Stomach (tissue), 9 donors: ENCODE measurements around the gene HOXC12. TPM values are rescaled to one million over a fixed set of nuclear protein-coding genes. Genes with fewer than 3 reads are reported as not detected.

ENCODE experiments used
- DNase-seq, 2 donors: peaks; one replicate each; pipeline versions ENCODE4 v3.0.0 to v3.0.0-alpha.2; 2013 to 2019
- H3K27ac ChIP-seq, 5 donors: fragments of 200-600 bp in 4 of 5; sonication (generic) in 4 of 5; one replicate each; pipeline ENCODE4 v1.5.1; 2013 to 2019; ENCODE audit warnings: mild to moderate bottlenecking in 1 of 5, moderate library complexity in 1 of 5
- H3K27me3 ChIP-seq, 3 donors: fragments of 200-600 bp; sonication (generic); one replicate each; pipeline ENCODE4 v1.5.1; 2017 to 2019; ENCODE audit warnings: mixed run types in 1 of 3
- H3K36me3 ChIP-seq, 4 donors: fragments of 200-600 bp; sonication (generic); 1 replicate in 3 of 4; 2 replicates in 1 of 4; pipeline ENCODE4 v1.5.1; 2016 to 2019
- H3K4me1 ChIP-seq, 4 donors: fragments of 200-600 bp; sonication (generic); one replicate each; pipeline ENCODE4 v1.5.1; 2016 to 2019
- H3K4me3 ChIP-seq, 4 donors: fragments of 200-600 bp; sonication (generic) in 3 of 4; one replicate each; pipeline ENCODE4 v1.5.1; 2016 to 2019; ENCODE audit warnings: mild to moderate bottlenecking in 1 of 4
- H3K9me3 ChIP-seq, 4 donors: fragments of 200-600 bp; sonication (generic); one replicate each; pipeline ENCODE4 v1.5.1; 2016 to 2019
- EP300 ChIP-seq: sonication (generic); formaldehyde crosslinking; IDR thresholded peaks from one replicate; pipeline ENCODE4 v1.6.1; 2017; ENCODE audit warnings: antibody characterized with exemption
- POLR2A ChIP-seq, 4 donors: fragments of 450-650 bp; IDR thresholded peaks; one replicate each; pipeline ENCODE4 v1.6.1; 2016; ENCODE audit warnings: antibody characterized with exemption in 4 of 4, control low read depth in 2 of 4, mild to moderate bottlenecking in 1 of 4, moderate library complexity in 1 of 4
- POLR2AphosphoS5 ChIP-seq, 3 donors: sonication (generic); formaldehyde crosslinking; IDR thresholded peaks; one replicate each; pipeline ENCODE4 v1.6.1; 2016; ENCODE audit warnings: antibody characterized with exemption in 3 of 3
- WGBS, 5 donors: extraction: QIAGEN DNeasy Blood & Tissue Kit in 3 of 5; methylation state at CpG; one replicate each; pipeline versions ENCODE4 v1.1.5 to v1.1.7; 2013 to 2018; 5-methylcytosine and 5-hydroxymethylcytosine counted together
- intact Hi-C: fragments of 100-400 bp; cut with DNase I; formaldehyde crosslinking; loops from one replicate; pipeline ENCODE4 v1.15.1; 2023; ENCODE audit warnings: low total_unique reads
- polyA plus RNA-seq, 3 donors: library from polyadenylated mRNA; stranded (reverse); fragments of 200-250 nt; gene quantifications; one replicate each; pipeline ENCODE4 v1.2.3, GENCODE V29; 2013
- total RNA-seq, 5 donors: library from RNA; depleted of rRNA; stranded (reverse); fragments of >200 nt; gene quantifications; one replicate each; pipeline versions ENCODE4 v1.1.0 to v1.2.3, GENCODE V29; 2014 to 2016
- TF ChIP-seq, protein P1 (sequence below), 7 experiments: fragments of 450-650 bp in 4 of 7; fragments of 200-600 bp in 3 of 7; sonication (generic) in 3 of 7; IDR thresholded peaks; one replicate each; pipeline ENCODE4 v1.5.1; 2016 to 2019; ENCODE audit warnings: antibody characterized with exemption in 7 of 7, control low read depth in 2 of 7, mild to moderate bottlenecking in 1 of 7
- donor health status: healthy with polysubstance abuse.
- donor health status: Bipolar disorder and iron deficiency.
- donor health status: healthy.

HOXC12 gene
- total and polyA plus RNA-seq, 8 donors: not detected

- peaks cover 34 to 100% (median 95%) of the 10 kb centered on the region in 3 donors for H3K27me3 ChIP-seq
Measured at GRCh38 chr12:53944209-53944608, 10.5 kb upstream of the HOXC12 start.

GRCh38 chr12:53944907-53945847 is 9.5 kb upstream of the HOXC12 start:
- WGBS, 5 donors: 6 to 10% (median 7%) methylated on average over 49 to 51 of the region's 51 CpGs
- Histone ChIP-seq H3K27me3 (peaks cover 32 to 100% (median 95%) of the 10 kb centered on the region in 3 donors), H3K4me3 (no peak overlapping the region), H3K36me3 (no peaks in the 10 kb centered on the region), H3K27ac (no peak overlapping the region), H3K4me1 (peaks cover 0 to 12% (median 3%) of the 10 kb centered on the region in 4 donors), H3K9me3 (no peaks in the 10 kb centered on the region)
- no peak for TF ChIP-seq EP300
- no peak for TF ChIP-seq POLR2AphosphoS5 (IDR thresholded peaks at IDR 0.05)
- TF ChIP-seq POLR2A (IDR thresholded peaks at IDR 0.05): no peak
- TF ChIP-seq, protein P1, sequence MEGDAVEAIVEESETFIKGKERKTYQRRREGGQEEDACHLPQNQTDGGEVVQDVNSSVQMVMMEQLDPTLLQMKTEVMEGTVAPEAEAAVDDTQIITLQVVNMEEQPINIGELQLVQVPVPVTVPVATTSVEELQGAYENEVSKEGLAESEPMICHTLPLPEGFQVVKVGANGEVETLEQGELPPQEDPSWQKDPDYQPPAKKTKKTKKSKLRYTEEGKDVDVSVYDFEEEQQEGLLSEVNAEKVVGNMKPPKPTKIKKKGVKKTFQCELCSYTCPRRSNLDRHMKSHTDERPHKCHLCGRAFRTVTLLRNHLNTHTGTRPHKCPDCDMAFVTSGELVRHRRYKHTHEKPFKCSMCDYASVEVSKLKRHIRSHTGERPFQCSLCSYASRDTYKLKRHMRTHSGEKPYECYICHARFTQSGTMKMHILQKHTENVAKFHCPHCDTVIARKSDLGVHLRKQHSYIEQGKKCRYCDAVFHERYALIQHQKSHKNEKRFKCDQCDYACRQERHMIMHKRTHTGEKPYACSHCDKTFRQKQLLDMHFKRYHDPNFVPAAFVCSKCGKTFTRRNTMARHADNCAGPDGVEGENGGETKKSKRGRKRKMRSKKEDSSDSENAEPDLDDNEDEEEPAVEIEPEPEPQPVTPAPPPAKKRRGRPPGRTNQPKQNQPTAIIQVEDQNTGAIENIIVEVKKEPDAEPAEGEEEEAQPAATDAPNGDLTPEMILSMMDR (IDR thresholded peaks at IDR 0.05): no peak
- intact Hi-C loops: no loop called here
- no peak for DNase-seq

More at GRCh38 chr12:53944209-53944608, 10.5 kb upstream of the HOXC12 start:
- DNase-seq: no peak
- Histone ChIP-seq H3K36me3 (no peaks in the 10 kb centered on the region), H3K9me3 (no peaks in the 10 kb centered on the region), H3K4me1 (peaks cover 0 to 15% (median 6%) of the 10 kb centered on the region in 4 donors), H3K4me3 (no peak overlapping the region), H3K27ac (no peak overlapping the region)
- TF ChIP-seq, protein P1 (IDR thresholded peaks at IDR 0.05): no peak
- TF ChIP-seq POLR2AphosphoS5 (IDR thresholded peaks at IDR 0.05) (no peak), POLR2A (IDR thresholded peaks at IDR 0.05) (no peak), EP300 (no peak)
- intact Hi-C loops: no loop called here
- 7 to 18% (median 14%) methylated on average over 4 of the region's 4 CpGs for WGBS, 5 donors

GRCh38 chr12:53947743-53948142 is 7.0 kb upstream of the HOXC12 start:
- intact Hi-C loops: no loop called here
- peaks cover 43 to 100% (median 98%) of the 10 kb centered on the region in 3 donors for H3K27me3 ChIP-seq
- no peak for TF ChIP-seq POLR2A (IDR thresholded peaks at IDR 0.05)
- TF ChIP-seq EP300: no peak
- TF ChIP-seq POLR2AphosphoS5 (IDR thresholded peaks at IDR 0.05): no peak
- TF ChIP-seq, protein P1 (IDR thresholded peaks at IDR 0.05): no peak

DNA sequence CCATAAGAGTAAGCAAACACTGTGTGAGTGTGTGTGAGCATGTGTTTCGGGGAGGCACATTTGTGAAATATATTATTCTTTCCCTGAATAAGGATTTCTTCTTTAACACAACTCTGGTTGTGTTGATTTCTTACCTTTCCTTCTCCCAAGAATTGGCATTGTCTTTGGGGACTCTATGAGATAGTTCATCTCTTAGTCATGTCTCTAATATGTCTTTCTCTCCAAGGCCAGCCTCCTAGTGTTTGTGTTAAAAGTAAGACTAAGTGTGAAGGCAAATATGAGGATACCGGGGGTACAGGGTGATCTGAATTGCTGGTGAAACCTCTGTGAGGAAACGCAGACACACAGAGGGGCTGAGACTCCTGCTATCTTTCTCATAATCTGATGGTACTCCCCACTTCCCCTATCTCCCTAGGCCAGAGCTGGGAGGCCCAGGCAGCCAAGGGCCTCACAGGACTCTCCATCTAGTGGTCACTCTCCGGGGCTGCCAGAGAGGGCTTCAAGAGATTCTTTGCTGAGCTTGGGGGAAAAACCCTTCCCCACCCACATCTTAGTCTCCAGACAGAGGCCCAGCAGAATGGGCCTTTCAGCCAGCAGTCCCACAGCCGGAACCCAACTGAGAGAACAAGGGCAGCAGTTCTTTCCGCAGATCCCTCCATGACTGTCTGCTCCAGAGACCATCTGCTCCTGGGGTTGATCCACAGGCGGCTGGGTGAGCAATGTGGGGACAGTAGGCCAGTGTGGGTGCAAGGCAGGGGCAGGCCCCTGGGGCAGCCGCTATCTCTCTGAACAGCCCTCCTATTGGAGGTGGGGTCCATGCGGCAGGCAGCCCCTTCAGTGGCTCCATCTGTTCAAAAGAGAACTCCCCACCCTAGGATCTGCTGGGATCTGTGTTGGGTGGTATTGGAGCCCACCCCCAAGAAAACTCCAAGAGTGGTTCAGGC is 5.8 kb upstream of the HOXC12 start:
- DNase-seq: no peak
- TF ChIP-seq POLR2A (IDR thresholded peaks at IDR 0.05): no peak
- no peak for TF ChIP-seq POLR2AphosphoS5 (IDR thresholded peaks at IDR 0.05)
- TF ChIP-seq, protein P1 (IDR thresholded peaks at IDR 0.05): no peak
- TF ChIP-seq EP300: no peak
- Histone ChIP-seq H3K4me1 (peaks cover 0 to 40% (median 16%) of the 10 kb centered on the region in 4 donors), H3K27ac (no peak overlapping the region), H3K9me3 (no peaks in the 10 kb centered on the region), H3K36me3 (no peaks in the 10 kb centered on the region), H3K27me3 (peaks cover 53 to 100% (median 98%) of the 10 kb centered on the region in 3 donors), H3K4me3 (no peak overlapping the region)
- intact Hi-C loops: no loop called here
- 33 to 37% (median 35%) methylated on average over 6 to 9 of the region's 9 CpGs for WGBS, 5 donors

More at GRCh38 chr12:53947743-53948142, 7.0 kb upstream of the HOXC12 start:
- H3K36me3 ChIP-seq: no peaks in the 10 kb centered on the region
- no peak overlapping the region for H3K27ac ChIP-seq
- H3K4me1 ChIP-seq: peaks cover 0 to 31% (median 14%) of the 10 kb centered on the region in 4 donors
- no peak overlapping the region for H3K4me3 ChIP-seq
- no peak for DNase-seq
- no peaks in the 10 kb centered on the region for H3K9me3 ChIP-seq
